NB4 (cell line): Measurements from ENCODE around the gene ARMCX5.

Source experiments
- MYC ChIP-seq: IDR thresholded peaks from 2 replicates; pipeline ENCODE4 v1.6.1; 2011; ENCODE audit warnings: low read depth, low read length
- POLR2A ChIP-seq: IDR thresholded peaks from 2 replicates; pipeline ENCODE4 v1.6.1; 2011; ENCODE audit warnings: mild to moderate bottlenecking; ENCODE audit not compliant: insufficient read length; ENCODE audit errors: extremely low read depth
- TF ChIP-seq, protein P1 (sequence below): IDR thresholded peaks from one replicate; pipeline ENCODE4 v1.5.1; 2012; ENCODE audit warnings: low read depth, low read length
- TF ChIP-seq, protein P2 (sequence below): IDR thresholded peaks from 2 replicates; pipeline ENCODE4 v1.6.1; 2011; ENCODE audit warnings: low read depth, low read length

DNA sequence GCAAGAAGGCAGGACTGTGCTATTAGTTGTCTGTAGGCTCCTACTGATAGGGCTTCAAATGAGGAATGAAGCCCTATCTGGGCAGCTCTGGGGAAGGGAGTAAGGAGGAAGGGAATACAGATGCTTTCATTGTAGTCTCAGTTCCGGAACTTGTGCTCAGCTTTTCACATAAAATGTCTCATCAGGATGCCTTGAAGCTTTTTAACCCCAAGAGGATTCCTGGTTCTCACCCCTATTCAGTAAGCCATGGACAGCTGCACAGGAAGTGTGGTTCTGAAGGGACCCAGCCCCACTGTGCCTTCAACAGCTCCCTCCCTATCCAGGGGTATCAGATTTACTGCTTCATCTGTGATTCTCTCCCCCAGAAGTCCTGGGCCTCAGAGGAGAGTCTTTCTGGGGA lies 5.0 kb downstream of the ARMCX5 start:
- TF ChIP-seq, protein P1, sequence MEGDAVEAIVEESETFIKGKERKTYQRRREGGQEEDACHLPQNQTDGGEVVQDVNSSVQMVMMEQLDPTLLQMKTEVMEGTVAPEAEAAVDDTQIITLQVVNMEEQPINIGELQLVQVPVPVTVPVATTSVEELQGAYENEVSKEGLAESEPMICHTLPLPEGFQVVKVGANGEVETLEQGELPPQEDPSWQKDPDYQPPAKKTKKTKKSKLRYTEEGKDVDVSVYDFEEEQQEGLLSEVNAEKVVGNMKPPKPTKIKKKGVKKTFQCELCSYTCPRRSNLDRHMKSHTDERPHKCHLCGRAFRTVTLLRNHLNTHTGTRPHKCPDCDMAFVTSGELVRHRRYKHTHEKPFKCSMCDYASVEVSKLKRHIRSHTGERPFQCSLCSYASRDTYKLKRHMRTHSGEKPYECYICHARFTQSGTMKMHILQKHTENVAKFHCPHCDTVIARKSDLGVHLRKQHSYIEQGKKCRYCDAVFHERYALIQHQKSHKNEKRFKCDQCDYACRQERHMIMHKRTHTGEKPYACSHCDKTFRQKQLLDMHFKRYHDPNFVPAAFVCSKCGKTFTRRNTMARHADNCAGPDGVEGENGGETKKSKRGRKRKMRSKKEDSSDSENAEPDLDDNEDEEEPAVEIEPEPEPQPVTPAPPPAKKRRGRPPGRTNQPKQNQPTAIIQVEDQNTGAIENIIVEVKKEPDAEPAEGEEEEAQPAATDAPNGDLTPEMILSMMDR: no peak
- no peak for TF ChIP-seq POLR2A
- TF ChIP-seq, protein P2, sequence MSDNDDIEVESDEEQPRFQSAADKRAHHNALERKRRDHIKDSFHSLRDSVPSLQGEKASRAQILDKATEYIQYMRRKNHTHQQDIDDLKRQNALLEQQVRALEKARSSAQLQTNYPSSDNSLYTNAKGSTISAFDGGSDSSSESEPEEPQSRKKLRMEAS: no peak
- no peak for TF ChIP-seq MYC
